ENCODE data around the gene RPS6KB2. TPM values are rescaled to one million over a fixed set of nuclear protein-coding genes. Genes with fewer than 3 reads are reported as not detected.

RPS6KB2 gene
- total RNA-seq = 10 to 100 TPM; 57.4 to 57.5 TPM

GRCh38 chr11:67428052-67429001 is at the start of gene RPS6KB2:
TSS of gene RPS6KB2 (plus strand) at chr11:67428494. CDS start at chr11:67428546, 52 bp downstream.
- Mint-ChIP-seq H3K36me3 (peaks cover 15% of the 10 kb centered on the region), H3K4me1 (ENCODE audit: low read depth) (peaks cover 33% of the 10 kb centered on the region), H3K4me3 (peak within 1 kb of the TSS; percentile 91), H3K9me3 (no peaks in the 10 kb centered on the region), H3K27me3 (no peaks in the 10 kb centered on the region), H3K27ac (peak within 1 kb of the TSS; percentile 91)
- intact Hi-C loops (cut with micrococcal nuclease) = loop anchor here (1.0 to 5.0 kb wide), 5 partner anchors 8 to 39 kb away; partner anchors contain the start of genes PTPRCAP, RAD9A and TMEM134
- peak; percentile 100 for DNase-seq
- ChIA-PET POLR2A (interaction anchor here (0.5 to 3.2 kb wide), 12 partner anchors 9 to 1892 kb away, joined by 3 to 24 read pairs (median 4); partner anchors contain the start of genes PPP1CA, PTPRCAP, TBC1D10C and TMEM134), CTCF (interaction anchor here (0.7 to 2.4 kb wide), 5 partner anchors 9 to 72 kb away, joined by 3 to 8 read pairs (median 5); partner anchors contain the start of genes PPP1CA and PTPRCAP)

- no peak for DNase-seq
- POLR2A ChIA-PET = interaction anchor here (0.9 kb wide), 1 partner anchor 22 kb away, joined by 4 read pairs; no protein-coding TSS in a partner anchor
- no peak overlapping the region for H3K27ac Mint-ChIP-seq
- intact Hi-C loops (cut with micrococcal nuclease) = no loop called here
- peaks cover 6% of the 10 kb centered on the region for H3K27me3 Mint-ChIP-seq
- H3K36me3 Mint-ChIP-seq = no peaks in the 10 kb centered on the region
- no peaks in the 10 kb centered on the region for H3K9me3 Mint-ChIP-seq
- CTCF ChIA-PET = interaction anchor here (1.0 to 21.4 kb wide), 3 partner anchors 22 to 33 kb away, joined by 3 to 995 read pairs (median 92); partner anchors contain the start of genes POLD4 and PPP1CA
- H3K4me1 Mint-ChIP-seq (ENCODE audit: low read depth) = peaks cover 16% of the 10 kb centered on the region
- H3K4me3 Mint-ChIP-seq = no peak overlapping the region
These were observed 49.8 kb upstream of the RPS6KB2 start for GRCh38 chr11:67378544-67378943.

- Mint-ChIP-seq H3K4me3 (no peak overlapping the region), H3K36me3 (no peaks in the 10 kb centered on the region), H3K9me3 (no peaks in the 10 kb centered on the region), H3K27ac (no peak overlapping the region), H3K27me3 (peaks cover 2% of the 10 kb centered on the region), H3K4me1 (ENCODE audit: low read depth) (peaks cover 11% of the 10 kb centered on the region)
- intact Hi-C loops (cut with micrococcal nuclease) = loop anchor here (5.0 kb wide), 1 partner anchor 117 kb away; no protein-coding TSS in a partner anchor
- ChIA-PET POLR2A (interaction anchor here (0.9 kb wide), 1 partner anchor 21 kb away, joined by 4 read pairs; no protein-coding TSS in a partner anchor), CTCF (interaction anchor here (1.0 to 21.4 kb wide), 3 partner anchors 23 to 33 kb away, joined by 3 to 995 read pairs (median 92); partner anchors contain the start of genes POLD4 and PPP1CA)
- DNase-seq = no peak
These were observed 48.9 kb upstream of the RPS6KB2 start for GRCh38 chr11:67379061-67380058.

GRCh38 chr11:67381244-67381972 is 46.9 kb upstream of the RPS6KB2 start:
- no peaks in the 10 kb centered on the region for H3K36me3 Mint-ChIP-seq
- no peaks in the 10 kb centered on the region for H3K27me3 Mint-ChIP-seq
- intact Hi-C loops (cut with micrococcal nuclease) = loop anchor here (5.0 kb wide), 1 partner anchor 119 kb away; no protein-coding TSS in a partner anchor
- ChIA-PET POLR2A (interaction anchor here (0.7 to 2.4 kb wide), 6 partner anchors 10 to 30 kb away, joined by 3 to 14 read pairs (median 4); partner anchors contain the start of genes POLD4 and RAD9A), CTCF (interaction anchor here (0.9 to 21.4 kb wide), 21 partner anchors 10 to 301 kb away, joined by 3 to 995 read pairs (median 8); partner anchors contain the start of genes ANKRD13D, CLCF1, GRK2 and POLD4)
- peaks cover 6% of the 10 kb centered on the region for H3K4me1 Mint-ChIP-seq (ENCODE audit: low read depth)
- H3K4me3 Mint-ChIP-seq = no peak overlapping the region
- no peak overlapping the region for H3K27ac Mint-ChIP-seq
- H3K9me3 Mint-ChIP-seq = no peaks in the 10 kb centered on the region
- no peak for DNase-seq

GRCh38 chr11:67382276-67383136 is 45.8 kb upstream of the RPS6KB2 start:
- Mint-ChIP-seq H3K4me1 (ENCODE audit: low read depth) (peaks cover 6% of the 10 kb centered on the region), H3K4me3 (no peak overlapping the region), H3K27ac (no peak overlapping the region), H3K9me3 (no peaks in the 10 kb centered on the region), H3K36me3 (no peaks in the 10 kb centered on the region), H3K27me3 (no peaks in the 10 kb centered on the region)
- DNase-seq = peak; percentile 90
- ChIA-PET CTCF (interaction anchor here (0.5 to 21.4 kb wide), 34 partner anchors 10 to 302 kb away, joined by 3 to 995 read pairs (median 6); partner anchors contain the start of genes ANKRD13D, CLCF1, GRK2 and POLD4), POLR2A (interaction anchor here (0.7 to 2.4 kb wide), 6 partner anchors 9 to 31 kb away, joined by 3 to 14 read pairs (median 4); partner anchors contain the start of genes POLD4 and RAD9A)
- intact Hi-C loops (cut with micrococcal nuclease) = loop anchor here (1.0 to 5.0 kb wide), 4 partner anchors 25 to 301 kb away; no protein-coding TSS in a partner anchor

- no peaks in the 10 kb centered on the region for H3K9me3 Mint-ChIP-seq
- H3K27me3 Mint-ChIP-seq = no peaks in the 10 kb centered on the region
- intact Hi-C loops (cut with micrococcal nuclease) = loop anchor here (5.0 kb wide), 1 partner anchor 123 kb away; no protein-coding TSS in a partner anchor
- H3K27ac Mint-ChIP-seq = no peak overlapping the region
- CTCF ChIA-PET = interaction anchor here (0.6 to 21.4 kb wide), 6 partner anchors 13 to 304 kb away, joined by 3 to 995 read pairs (median 12); partner anchors contain the start of genes CLCF1 and POLD4
- H3K4me1 Mint-ChIP-seq (ENCODE audit: low read depth) = peaks cover 9% of the 10 kb centered on the region
- POLR2A ChIA-PET = no interaction called here
- no peak overlapping the region for H3K4me3 Mint-ChIP-seq
- no peak for DNase-seq
- no peaks in the 10 kb centered on the region for H3K36me3 Mint-ChIP-seq
These were observed 43.4 kb upstream of the RPS6KB2 start for GRCh38 chr11:67384851-67385366.

GRCh38 chr11:67387069-67387468 is 41.2 kb upstream of the RPS6KB2 start:
- no peak for DNase-seq
- peaks cover 17% of the 10 kb centered on the region for H3K4me1 Mint-ChIP-seq (ENCODE audit: low read depth)
- intact Hi-C loops (cut with micrococcal nuclease) = no loop called here
- no peaks in the 10 kb centered on the region for H3K36me3 Mint-ChIP-seq
- CTCF ChIA-PET = interaction anchor here (0.6 to 21.4 kb wide), 7 partner anchors 16 to 271 kb away, joined by 3 to 995 read pairs (median 3); partner anchors contain the start of genes CLCF1, POLD4 and TBC1D10C
- H3K4me3 Mint-ChIP-seq = no peak overlapping the region
- H3K9me3 Mint-ChIP-seq = no peaks in the 10 kb centered on the region
- POLR2A ChIA-PET = interaction anchor here (0.6 kb wide), 2 partner anchors 17 to 129 kb away, joined by 3 read pairs; no protein-coding TSS in a partner anchor
- no peak overlapping the region for H3K27ac Mint-ChIP-seq
- no peaks in the 10 kb centered on the region for H3K27me3 Mint-ChIP-seq

- Mint-ChIP-seq H3K36me3 (no peaks in the 10 kb centered on the region), H3K27me3 (no peaks in the 10 kb centered on the region), H3K27ac (no peak overlapping the region), H3K4me1 (ENCODE audit: low read depth) (peaks cover 19% of the 10 kb centered on the region), H3K9me3 (no peaks in the 10 kb centered on the region), H3K4me3 (no peak overlapping the region)
- intact Hi-C loops (cut with micrococcal nuclease) = no loop called here
- ChIA-PET CTCF (interaction anchor here (0.9 to 21.4 kb wide), 5 partner anchors 16 to 270 kb away, joined by 3 to 995 read pairs (median 20); partner anchors contain the start of genes CLCF1 and POLD4), POLR2A (interaction anchor here (0.6 kb wide), 1 partner anchor 17 kb away, joined by 3 read pairs; no protein-coding TSS in a partner anchor)
- no peak for DNase-seq
These were observed 40.8 kb upstream of the RPS6KB2 start for GRCh38 chr11:67387518-67387917.

- Mint-ChIP-seq H3K27me3 (no peaks in the 10 kb centered on the region), H3K27ac (no peak overlapping the region), H3K36me3 (no peaks in the 10 kb centered on the region), H3K9me3 (no peaks in the 10 kb centered on the region), H3K4me1 (ENCODE audit: low read depth) (peaks cover 29% of the 10 kb centered on the region), H3K4me3 (peak overlapping the region; percentile 38)
- intact Hi-C loops (cut with micrococcal nuclease) = loop anchor here (1.0 kb wide), 1 partner anchor 117 kb away; no protein-coding TSS in a partner anchor
- POLR2A ChIA-PET = no interaction called here
- DNase-seq = peak; percentile 74
- CTCF ChIA-PET = interaction anchor here (1.1 to 21.4 kb wide), 5 partner anchors 15 to 79 kb away, joined by 3 to 995 read pairs (median 4); partner anchors contain the start of genes POLD4, TBC1D10C and TMEM134
These were observed 38.8 kb upstream of the RPS6KB2 start for GRCh38 chr11:67389477-67389876.
